Breast epithelium (tissue), 4 donors: ENCODE measurements around the gene KATNIP. TPM values are rescaled to one million over a fixed set of nuclear protein-coding genes. Genes with fewer than 3 reads are reported as not detected.

Experiments
- DNase-seq, 2 donors: peaks; one replicate each; pipeline ENCODE4 v3.0.0-alpha.2; 2019; ENCODE audit warnings: low spot score in 2 of 2
- H3K27ac ChIP-seq, 2 donors: fragments of 200-600 bp; sonication (generic) in 1 of 2; one replicate each; pipeline ENCODE4 v1.5.1; 2016 to 2019; ENCODE audit warnings: mild to moderate bottlenecking in 1 of 2
- H3K27me3 ChIP-seq, 2 donors: fragments of 200-600 bp; sonication (generic) in 1 of 2; one replicate each; pipeline versions ENCODE4 v1.5.1 to v1.6.0; 2017 to 2019; ENCODE audit warnings: control low read depth in 1 of 2, mild to moderate bottlenecking in 1 of 2
- H3K36me3 ChIP-seq: fragments of 200-600 bp; one replicate; pipeline ENCODE4 v1.5.1; 2019
- H3K4me1 ChIP-seq, 2 donors: fragments of 200-600 bp; sonication (generic); one replicate each; pipeline ENCODE4 v1.5.1; 2016 to 2019; ENCODE audit warnings: control low read depth in 1 of 2
- H3K4me3 ChIP-seq, 3 donors: fragments of 200-600 bp; sonication (generic); 1 replicate in 2 of 3; 2 replicates in 1 of 3; pipeline ENCODE4 v1.5.1; 2016 to 2019; ENCODE audit warnings: mild to moderate bottlenecking in 3 of 3, moderate library complexity in 2 of 3
- H3K9me3 ChIP-seq, 2 donors: fragments of 200-600 bp; sonication (generic) in 1 of 2; one replicate each; pipeline ENCODE4 v1.5.1; 2016 to 2019; ENCODE audit warnings: control low read depth in 1 of 2
- CTCF ChIP-seq, 3 donors: fragments of 450-650 bp; IDR thresholded peaks; one replicate each; pipeline ENCODE4 v1.5.1; 2016 to 2017; ENCODE audit warnings: antibody characterized with exemption in 3 of 3, mild to moderate bottlenecking in 3 of 3, moderate library complexity in 3 of 3
- POLR2A ChIP-seq: fragments of 450-650 bp; IDR thresholded peaks from one replicate; pipeline ENCODE4 v1.6.1; 2016; ENCODE audit warnings: antibody characterized with exemption, mild to moderate bottlenecking, moderate library complexity
- POLR2AphosphoS5 ChIP-seq, 3 donors: sonication (generic); formaldehyde crosslinking; IDR thresholded peaks; one replicate each; pipeline ENCODE4 v1.6.1; 2017; ENCODE audit warnings: antibody characterized with exemption in 3 of 3
- intact Hi-C: fragments of 100-400 bp; cut with DNase I; formaldehyde crosslinking; loops from one replicate; pipeline ENCODE4 v1.15.1; 2023; ENCODE audit warnings: low total_unique reads
- total RNA-seq, 3 donors: library from RNA; depleted of rRNA; stranded (reverse); fragments of >200 nt; gene quantifications; one replicate each; pipeline ENCODE4 v1.1.0, GENCODE V29; 2016

The KATNIP gene
- total RNA-seq, 3 donors from 2014 or later = 14.4 to 46.9 (median 31.6) TPM

GRCh38 chr16:27544671-27545070 is 5.3 kb upstream of the KATNIP start:
- no peaks in the 10 kb centered on the region for H3K27me3 ChIP-seq
- H3K27ac ChIP-seq = no peak overlapping the region
- no peak for DNase-seq
- no peak for TF ChIP-seq POLR2A
- TF ChIP-seq POLR2AphosphoS5 (IDR thresholded peaks at IDR 0.05) = no peak
- TF ChIP-seq CTCF (IDR thresholded peaks at IDR 0.05) = no peak
- H3K4me1 ChIP-seq = no peaks in the 10 kb centered on the region
- H3K36me3 ChIP-seq = no peaks in the 10 kb centered on the region
- intact Hi-C loops = no loop called here
- H3K9me3 ChIP-seq = no peaks in the 10 kb centered on the region
- H3K4me3 ChIP-seq = no peak overlapping the region

GRCh38 chr16:27547134-27547533 is 2.8 kb upstream of the KATNIP start:
- TF ChIP-seq POLR2AphosphoS5 (IDR thresholded peaks at IDR 0.05) (no peak), CTCF (IDR thresholded peaks at IDR 0.05) (no peak), POLR2A (no peak)
- H3K9me3 ChIP-seq = no peaks in the 10 kb centered on the region
- H3K36me3 ChIP-seq = no peaks in the 10 kb centered on the region
- H3K27ac ChIP-seq = no peak overlapping the region
- intact Hi-C loops = no loop called here
- H3K4me1 ChIP-seq = peaks cover 4 to 5% of the 10 kb centered on the region in 2 donors
- no peaks in the 10 kb centered on the region for H3K27me3 ChIP-seq
- no peak for DNase-seq
- H3K4me3 ChIP-seq = peak overlapping the region in 1 of 3 donors; percentile 23

GRCh38 chr16:27547851-27548250 is 2.1 kb upstream of the KATNIP start:
- no peak overlapping the region for H3K27ac ChIP-seq
- H3K4me3 ChIP-seq = peak overlapping the region in 1 of 3 donors; percentile 85
- intact Hi-C loops = no loop called here
- no peak for DNase-seq
- H3K36me3 ChIP-seq = no peaks in the 10 kb centered on the region
- H3K27me3 ChIP-seq = no peaks in the 10 kb centered on the region
- H3K4me1 ChIP-seq = peaks cover 4 to 5% of the 10 kb centered on the region in 2 donors
- TF ChIP-seq POLR2AphosphoS5 (IDR thresholded peaks at IDR 0.05) (no peak), CTCF (IDR thresholded peaks at IDR 0.05) (no peak), POLR2A (no peak)
- H3K9me3 ChIP-seq = no peaks in the 10 kb centered on the region

- H3K27ac ChIP-seq = peak overlapping the region; percentile 78 to 94
- H3K36me3 ChIP-seq = no peaks in the 10 kb centered on the region
- H3K4me1 ChIP-seq = peaks cover 4 to 5% of the 10 kb centered on the region in 2 donors
- intact Hi-C loops = no loop called here
- TF ChIP-seq POLR2AphosphoS5 (IDR thresholded peaks at IDR 0.05) (no peak), CTCF (IDR thresholded peaks at IDR 0.05) (no peak), POLR2A (no peak)
- peak in 1 of 2 donors; percentile 20 for DNase-seq
- H3K4me3 ChIP-seq = peak overlapping the region; percentile 77 to 89 (median 85)
- no peaks in the 10 kb centered on the region for H3K9me3 ChIP-seq
- no peaks in the 10 kb centered on the region for H3K27me3 ChIP-seq
These were observed 539 bp upstream of the KATNIP start for GRCh38 chr16:27549464-27549745.

- no peak for TF ChIP-seq CTCF (IDR thresholded peaks at IDR 0.05)
- no peak for TF ChIP-seq POLR2AphosphoS5 (IDR thresholded peaks at IDR 0.05)
- no peak for TF ChIP-seq POLR2A
- H3K27me3 ChIP-seq = no peaks in the 10 kb centered on the region
- intact Hi-C loops = no loop called here
- DNase-seq = no peak
- H3K4me3 ChIP-seq = peak overlapping the region; percentile 77 to 89 (median 85)
- H3K27ac ChIP-seq = peak overlapping the region; percentile 91 to 94
- H3K4me1 ChIP-seq = peaks cover 4 to 5% of the 10 kb centered on the region in 2 donors
- H3K36me3 ChIP-seq = no peaks in the 10 kb centered on the region
- H3K9me3 ChIP-seq = no peaks in the 10 kb centered on the region
These were observed 607 bp downstream of the KATNIP start for GRCh38 chr16:27550582-27550920.
